ENCODE data around the gene CNKSR1. TPM values are rescaled to one million over a fixed set of nuclear protein-coding genes. Genes with fewer than 3 reads are reported as not detected.

The CNKSR1 gene
- total and polyA plus RNA-seq, 2 of the 13 experiments (the other 11 are each of a cell fraction or from before 2014, with no cell fraction given), result 3.4 to 8.9 TPM

DNA sequence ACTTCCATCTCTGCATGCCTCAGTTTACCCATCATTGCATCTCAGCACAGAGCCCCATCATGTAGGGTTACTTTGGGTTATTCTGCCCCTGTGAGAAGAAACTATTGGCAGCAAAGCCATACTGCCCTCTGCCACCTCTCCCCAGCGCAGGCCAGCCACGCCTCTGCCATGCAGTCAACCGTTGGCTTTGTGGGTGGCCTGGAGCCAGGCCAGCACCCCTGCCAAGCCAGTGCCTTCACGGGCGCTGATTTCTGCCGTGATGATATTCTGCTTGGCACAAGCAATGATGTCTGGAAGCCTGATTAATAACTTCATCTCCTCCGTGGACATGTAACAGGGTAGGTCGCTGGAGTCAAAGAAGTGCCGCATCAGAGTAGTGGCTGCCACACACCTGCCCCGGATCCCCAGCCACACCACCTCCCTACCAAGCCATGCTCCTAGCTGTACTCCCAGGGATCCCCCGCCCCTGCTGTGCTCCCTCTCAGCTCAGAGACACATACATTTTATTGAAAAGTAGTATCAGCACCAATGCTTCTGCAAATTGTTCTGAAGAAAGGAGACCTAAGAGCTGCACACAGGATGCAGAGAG is 41.7 kb downstream of the CNKSR1 start:
- intact Hi-C loops (cut with micrococcal nuclease; ENCODE audit: unreplicated experiment) (no loop called here), in situ Hi-C loops (cut with HindIII; ENCODE audit: extremely low pct_ligation_motif_present, low pct_unique_long_range_greater_than_20kb) (no loop called here)
- no peak for DNase-seq (ENCODE audit: low spot score)
- no peak overlapping the region for H3K4me3 ChIP-seq (replicated peaks in 1 of 3; ENCODE audit: insufficient read depth in 1 of 3, low read depth in 2 of 3, low read length in 3 of 3)
- H2AFZ ChIP-seq (ENCODE audit: low read length), result no peak overlapping the region
- H3K4me1 ChIP-seq (ENCODE audit: insufficient read depth, low read length), result peaks cover 11% of the 10 kb centered on the region
- no peaks in the 10 kb centered on the region for H3K9me3 ChIP-seq (ENCODE audit: low read length)
- H3K9ac ChIP-seq (ENCODE audit: insufficient read depth, low read depth, low read length), result no peak overlapping the region
- CTCF ChIA-PET (ENCODE audit: low intra/inter-chr PET ratio, low total read pairs), result no interaction called here
- WGBS (ENCODE audit: low lambda C conversion rate), result 66% methylated on average over 5 of the region's 11 CpGs
- H3K4me2 ChIP-seq (ENCODE audit: low read depth, low read length), result no peak overlapping the region
- no peak overlapping the region for H3K27ac ChIP-seq (ENCODE audit: extremely low read length, insufficient read depth, low read length)
- no TSS peak for BruUV-seq (replicated peaks)
- ATAC-seq, result no peak
- no peaks in the 10 kb centered on the region for H3K36me3 ChIP-seq (replicated peaks in 1 of 2; ENCODE audit: control insufficient read depth in 1 of 2, insufficient read depth in 2 of 2, low read length in 2 of 2)
- H3K27me3 ChIP-seq (ENCODE audit: control insufficient read depth in 1 of 2, insufficient read depth in 2 of 2, low read length in 2 of 2), result peaks cover 0 to 6% of the 10 kb centered on the region in 2 experiments; a peak in 3 of 5 replicates
- FAIRE-seq, result no peak
- POLR2A ChIA-PET, result no interaction called here
- no peaks in the 10 kb centered on the region for H3K79me2 ChIP-seq (ENCODE audit: insufficient read depth, low read length)
- no peaks in the 10 kb centered on the region for H4K20me1 ChIP-seq (ENCODE audit: insufficient read depth, low read length)
- TF ChIP-seq, protein P1, sequence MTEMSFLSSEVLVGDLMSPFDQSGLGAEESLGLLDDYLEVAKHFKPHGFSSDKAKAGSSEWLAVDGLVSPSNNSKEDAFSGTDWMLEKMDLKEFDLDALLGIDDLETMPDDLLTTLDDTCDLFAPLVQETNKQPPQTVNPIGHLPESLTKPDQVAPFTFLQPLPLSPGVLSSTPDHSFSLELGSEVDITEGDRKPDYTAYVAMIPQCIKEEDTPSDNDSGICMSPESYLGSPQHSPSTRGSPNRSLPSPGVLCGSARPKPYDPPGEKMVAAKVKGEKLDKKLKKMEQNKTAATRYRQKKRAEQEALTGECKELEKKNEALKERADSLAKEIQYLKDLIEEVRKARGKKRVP (CRISPR knock-in tag; IDR thresholded peaks at IDR 0.05), result no peak
- TF ChIP-seq PRDM10 (CRISPR knock-in tag; IDR thresholded peaks at IDR 0.05; ENCODE audit: low read depth) (no peak), ZNF33A (CRISPR knock-in tag; IDR thresholded peaks at IDR 0.05; ENCODE audit: borderline replicate concordance) (no peak), THYN1 (CRISPR knock-in tag; IDR thresholded peaks at IDR 0.05; ENCODE audit: borderline replicate concordance, low read depth) (no peak), CREM (IDR thresholded peaks at IDR 0.05) (no peak), CREM (CRISPR knock-in tag; IDR thresholded peaks at IDR 0.05) (no peak), ZNF75D (CRISPR knock-in tag; IDR thresholded peaks at IDR 0.05; ENCODE audit: borderline replicate concordance) (no peak), ZNF496 (CRISPR knock-in tag; IDR thresholded peaks at IDR 0.05; ENCODE audit: insufficient replicate concordance) (no peak), ZNF407 (CRISPR knock-in tag; IDR thresholded peaks at IDR 0.05; ENCODE audit: not compliant biosample characterization) (no peak), NFRKB (IDR thresholded peaks at IDR 0.05) (no peak), ZNF121 (CRISPR knock-in tag; IDR thresholded peaks at IDR 0.05) (no peak)

Measured in HepG2 (cell line).